ENCODE results near the gene TBC1D22A.

The TBC1D22A gene

DNA sequence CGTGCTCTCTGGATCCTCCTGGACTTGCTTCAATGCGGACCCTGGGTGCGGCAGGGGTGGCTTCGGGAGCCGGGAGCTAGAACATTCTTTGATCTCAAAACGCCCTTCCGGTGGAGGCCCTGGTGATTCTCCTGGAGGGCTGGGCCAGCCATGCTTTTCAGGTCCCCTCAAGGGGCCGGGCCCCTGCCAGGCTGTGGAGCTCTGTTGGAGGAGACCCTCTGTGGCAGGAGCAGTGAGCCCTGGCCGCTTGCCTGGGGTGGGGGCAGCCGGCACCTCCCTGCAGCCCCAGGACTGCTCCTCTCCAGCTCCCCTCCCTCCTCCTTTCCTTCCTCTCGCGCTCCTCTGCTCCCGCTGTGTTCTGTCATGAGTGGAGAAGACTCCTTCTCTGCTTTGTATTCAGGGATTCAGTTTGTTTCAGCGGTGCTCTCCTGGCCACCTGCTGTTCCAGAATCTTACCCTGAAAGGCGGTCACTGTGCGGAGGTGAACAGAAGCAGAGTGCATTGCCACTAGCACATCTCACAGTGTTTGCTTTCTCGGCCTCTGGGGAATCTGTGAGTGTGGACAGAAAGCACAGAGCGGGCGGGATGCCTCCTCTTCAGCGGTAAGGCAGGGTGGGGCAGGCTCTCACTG, 289.1 kb downstream of the TBC1D22A start:
- no peak for DNase-seq

DNA sequence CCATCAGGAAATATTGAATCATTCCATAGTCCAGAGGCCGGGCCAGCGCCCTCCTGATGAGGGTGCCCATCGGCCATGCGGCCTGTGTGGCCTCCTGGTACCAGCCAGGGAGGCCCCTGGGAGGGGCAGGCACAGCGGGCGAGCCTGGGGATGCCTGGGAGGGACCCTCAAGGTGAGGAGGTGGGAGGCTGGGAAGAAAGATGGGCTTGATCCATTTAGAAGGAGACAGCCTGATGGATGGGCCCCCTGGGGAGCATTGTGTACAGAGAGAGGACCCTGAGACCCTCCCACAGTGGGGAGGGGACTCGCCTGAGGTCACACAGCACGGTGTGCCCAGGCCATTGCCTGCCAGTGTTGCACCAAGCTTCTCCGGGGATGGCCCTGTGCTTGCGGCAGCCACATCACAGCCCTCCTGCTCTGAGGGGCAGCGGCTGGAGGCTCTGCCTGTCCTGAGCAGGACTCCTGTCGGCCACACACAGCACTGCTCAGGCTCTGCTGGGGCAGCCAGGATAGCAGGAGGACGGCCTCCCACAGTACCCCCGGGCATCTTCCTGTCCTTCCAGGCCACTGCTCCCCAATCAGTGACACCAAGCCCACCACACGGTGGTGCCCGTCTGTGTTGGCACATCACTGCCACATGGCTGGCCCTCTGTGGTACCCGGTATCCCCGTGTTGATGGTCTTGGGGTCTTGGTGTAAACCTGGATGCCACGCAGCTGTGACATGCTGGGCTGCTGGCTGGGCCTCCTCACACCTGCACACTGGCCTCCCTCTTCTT, 290.0 kb downstream of the TBC1D22A start:
- no peak for DNase-seq

DNA sequence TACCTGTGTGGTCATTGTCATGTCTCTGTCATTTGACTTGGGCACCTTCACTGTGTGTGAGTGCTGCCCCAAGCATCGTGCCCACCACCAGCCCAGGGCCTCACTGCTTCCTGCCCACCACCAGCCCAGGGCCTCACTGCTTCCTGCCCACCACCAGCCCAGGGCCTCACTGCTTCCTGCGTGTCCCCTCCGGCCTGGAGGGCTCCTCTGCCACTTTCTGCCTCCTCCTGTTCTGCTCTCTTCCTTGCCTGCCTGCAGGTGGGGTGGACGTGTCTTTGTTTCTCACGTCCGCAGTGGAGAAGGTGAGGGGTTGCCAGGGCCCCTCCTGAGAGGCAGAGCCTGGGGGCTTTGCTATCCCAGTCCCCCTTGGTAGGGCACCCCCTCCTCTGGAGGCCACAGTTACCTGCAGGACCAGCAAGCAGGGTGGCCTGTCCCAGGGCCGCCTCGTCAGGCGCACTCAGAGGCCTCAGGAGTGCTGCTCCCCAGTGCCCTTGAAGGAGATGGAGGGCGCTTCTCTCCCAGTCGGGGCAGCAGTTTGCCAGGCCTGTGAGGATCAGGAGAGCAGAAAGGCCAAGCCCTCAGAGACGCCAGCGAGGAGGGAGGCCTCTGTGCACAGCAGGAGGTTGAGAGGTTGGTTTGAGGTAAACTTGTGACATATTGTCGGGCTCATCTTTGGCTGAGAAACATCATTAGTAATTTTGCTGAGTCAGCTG, 290.7 kb downstream of the TBC1D22A start:
- no peak for DNase-seq

DNA sequence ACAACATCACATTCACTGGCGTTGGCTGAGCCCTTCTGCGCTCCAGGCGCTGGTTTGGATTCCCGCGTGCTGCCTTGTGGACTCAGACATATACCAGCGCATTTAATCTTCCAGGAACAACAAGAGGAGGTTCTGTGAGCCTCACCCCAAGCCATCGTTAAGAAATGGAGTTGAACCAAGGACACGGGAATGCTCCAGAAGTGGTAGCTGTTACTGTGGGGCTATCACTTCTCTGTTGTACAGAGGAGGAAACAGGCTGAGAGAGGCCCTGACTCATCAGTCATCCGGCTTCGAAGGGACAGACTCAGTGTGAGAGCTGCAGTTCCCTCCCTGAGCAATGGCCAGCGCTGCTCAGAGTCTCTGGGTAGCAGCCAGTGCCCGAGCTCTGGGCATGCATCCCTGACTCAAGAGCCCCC, 291.3 kb downstream of the TBC1D22A start:
- no peak for DNase-seq

DNA sequence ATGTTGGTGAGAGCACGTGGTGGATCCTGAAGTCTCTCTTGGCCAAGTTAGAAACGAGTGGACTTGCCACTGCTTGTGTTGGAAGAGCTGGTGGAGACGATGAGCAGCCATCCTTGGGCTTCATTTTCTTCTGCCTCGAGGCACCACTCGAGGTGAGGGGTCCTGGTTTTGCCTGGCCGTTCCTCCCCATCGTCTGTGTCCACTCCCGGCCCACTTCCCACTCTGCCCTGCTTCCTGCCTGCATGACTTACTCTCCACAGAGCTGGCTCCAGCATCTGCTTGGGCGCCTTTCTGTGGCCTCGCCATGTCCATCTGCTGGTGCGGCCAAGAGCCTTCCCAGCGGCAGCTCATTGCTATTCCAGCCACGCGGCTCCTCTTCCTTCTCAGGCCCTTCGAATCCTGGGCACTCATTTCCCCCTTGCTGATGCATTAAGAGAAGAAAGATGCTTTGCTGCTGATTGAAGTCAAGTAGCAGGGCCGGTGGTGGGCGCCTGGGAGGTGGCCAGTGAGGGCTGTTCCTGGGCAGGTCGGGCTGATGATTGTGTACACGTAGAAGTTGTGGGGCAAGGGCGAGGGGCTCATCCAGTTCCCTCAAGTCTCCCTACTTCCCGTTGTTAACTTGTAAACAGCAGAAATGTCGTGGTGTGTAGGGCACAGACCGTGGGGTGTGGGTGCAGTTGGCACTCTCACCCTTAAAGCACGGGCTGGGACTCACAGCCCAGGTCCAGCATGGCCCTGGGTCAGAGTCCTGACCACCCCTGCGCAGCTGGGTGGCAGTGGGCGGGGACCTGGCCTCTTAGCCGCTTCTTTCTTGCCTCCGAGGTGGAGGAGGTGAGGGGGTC, 292.0 kb downstream of the TBC1D22A start:
- no peak for DNase-seq

DNA sequence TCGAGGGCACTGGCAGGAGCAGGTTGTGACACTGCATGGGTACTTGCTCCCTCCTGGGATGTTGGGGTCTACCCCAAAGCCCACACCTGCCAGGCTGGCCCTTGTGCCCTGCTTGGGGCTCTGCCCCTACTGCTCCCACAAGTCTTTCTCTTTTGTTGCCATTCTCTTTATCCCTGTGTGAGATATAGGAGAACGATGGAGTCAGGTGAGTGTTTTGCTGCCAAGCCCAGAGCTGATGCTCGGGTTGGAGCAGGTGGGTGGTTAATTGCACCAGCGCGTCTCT, 292.6 kb downstream of the TBC1D22A start:
- no peak for DNase-seq

DNA sequence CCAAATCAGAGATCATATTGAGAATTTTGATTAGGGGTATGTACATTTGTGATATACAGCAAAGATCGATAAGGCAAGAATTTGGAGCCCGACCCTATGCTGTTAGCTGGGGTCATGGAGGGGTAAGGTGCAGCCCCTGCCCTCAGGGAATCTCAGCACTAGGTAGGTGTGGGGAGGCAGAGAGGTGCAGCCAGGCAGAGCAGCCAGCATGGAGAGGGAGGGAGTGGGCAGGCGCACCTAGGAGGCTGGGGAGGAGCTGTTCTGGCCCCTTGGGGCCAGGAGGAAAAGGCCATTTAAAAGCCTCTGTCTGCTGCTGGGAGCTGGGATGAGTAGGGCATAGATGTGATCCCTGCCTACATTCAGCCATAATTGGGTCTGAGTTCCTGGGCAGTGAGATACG, 293.0 kb downstream of the TBC1D22A start:
- no peak for DNase-seq

DNA sequence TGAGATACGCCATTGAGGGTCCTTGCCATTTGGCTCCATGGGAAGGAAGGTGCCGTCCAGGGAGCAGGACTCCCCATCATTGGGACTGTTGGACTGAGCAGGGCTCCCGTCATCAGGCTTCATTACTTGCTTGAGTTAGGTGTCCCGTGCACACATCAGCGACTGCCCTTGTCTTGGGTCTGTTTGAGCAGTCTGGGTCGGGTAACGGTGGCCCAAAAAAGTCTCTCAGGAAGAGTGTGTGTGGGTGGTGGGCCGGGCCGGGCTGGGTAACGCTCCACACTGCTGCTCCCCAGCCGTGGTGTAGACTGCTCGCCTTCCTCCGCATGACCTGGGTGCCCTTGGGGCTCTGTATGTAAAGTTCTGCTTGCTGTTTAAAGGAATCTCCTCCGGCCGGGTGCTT, 293.5 kb downstream of the TBC1D22A start:
- DNase-seq = no peak

DNA sequence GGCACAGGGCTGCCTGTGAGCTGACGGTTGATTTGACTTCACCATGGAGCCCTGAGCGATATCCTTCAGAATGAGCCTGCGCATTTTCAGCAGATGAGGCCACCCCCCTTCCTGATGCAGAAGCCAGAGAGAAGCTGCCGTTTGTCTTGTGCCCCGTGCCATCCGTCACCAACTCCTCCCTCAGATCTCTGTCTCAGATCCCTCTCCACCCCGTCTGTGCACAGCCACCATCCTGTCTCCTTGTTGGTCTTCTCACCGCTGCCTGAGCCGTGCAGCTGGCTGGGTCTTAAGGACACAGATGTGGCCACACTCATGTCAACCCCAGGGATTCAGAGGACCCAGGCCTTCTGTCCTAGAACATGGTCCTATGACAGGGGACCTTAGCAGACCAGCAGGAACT, 293.9 kb downstream of the TBC1D22A start:
- DNase-seq = no peak

DNA sequence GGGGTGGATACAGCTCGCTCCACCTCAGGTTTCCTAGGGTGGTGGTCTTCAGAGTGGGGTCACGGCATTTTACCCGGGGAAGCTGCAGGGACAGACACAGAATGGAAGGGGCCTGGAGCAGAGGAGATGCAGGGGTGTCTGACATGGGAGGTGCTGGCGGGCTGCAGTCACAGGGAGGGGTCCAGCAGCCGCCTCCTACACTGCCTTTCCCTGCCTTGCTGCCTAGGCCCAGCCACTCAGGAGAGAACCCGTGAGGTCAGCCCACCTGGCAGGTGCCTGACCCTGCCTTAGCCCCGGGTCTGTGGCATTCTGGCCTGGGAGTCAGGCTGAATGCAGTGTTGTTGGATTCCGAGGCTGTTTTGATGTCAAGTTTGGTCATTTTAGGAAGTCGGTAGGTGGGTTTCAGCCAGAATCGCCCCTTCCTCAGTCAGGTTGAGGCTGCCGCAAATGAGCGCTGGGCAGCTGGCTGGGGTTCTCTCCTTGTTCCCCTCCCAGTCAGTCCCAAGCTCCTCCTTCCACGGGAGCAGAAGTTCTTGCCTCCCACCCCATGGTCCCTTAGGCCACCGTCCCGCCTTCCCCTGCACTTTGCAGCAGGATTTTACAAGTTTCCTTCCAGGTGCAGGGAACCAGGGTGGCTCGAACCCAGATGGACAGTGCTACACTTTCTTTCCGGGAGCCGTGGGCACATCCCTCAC, 294.5 kb downstream of the TBC1D22A start:
- DNase-seq = no peak

DNA sequence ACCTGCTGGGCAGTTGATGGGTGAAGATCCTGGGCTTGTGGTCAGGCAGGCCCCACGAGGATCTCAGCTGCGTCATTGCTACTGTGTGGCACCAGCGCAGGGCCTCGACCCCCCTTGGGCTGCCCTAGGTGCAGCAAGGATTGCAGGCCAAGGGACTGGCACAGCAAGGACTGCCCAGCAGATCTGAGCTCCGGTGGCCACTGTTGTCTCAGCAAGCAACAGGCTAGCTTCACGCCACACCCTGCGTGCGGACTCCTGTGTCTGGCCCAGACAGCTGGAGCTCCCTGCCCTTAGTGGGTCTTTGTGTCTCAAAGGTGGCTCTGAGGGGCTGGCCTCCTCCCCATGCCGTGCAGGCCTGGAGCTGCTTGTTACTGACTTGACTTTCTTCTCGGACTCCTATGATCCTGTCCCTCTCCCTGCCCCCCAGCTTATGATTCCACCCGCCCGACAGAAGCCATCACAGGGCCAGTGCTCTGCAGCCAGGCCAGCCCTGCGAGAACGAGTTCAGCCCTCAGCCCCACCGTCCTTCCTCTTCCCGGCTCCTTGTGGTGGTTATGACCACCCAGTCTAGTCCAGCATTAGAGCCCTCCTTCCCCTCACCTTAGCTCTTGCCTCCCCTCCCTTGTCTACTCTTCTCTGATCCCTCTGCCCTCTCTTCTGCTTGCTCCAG, 295.6 kb downstream of the TBC1D22A start:
- no peak for DNase-seq

DNA sequence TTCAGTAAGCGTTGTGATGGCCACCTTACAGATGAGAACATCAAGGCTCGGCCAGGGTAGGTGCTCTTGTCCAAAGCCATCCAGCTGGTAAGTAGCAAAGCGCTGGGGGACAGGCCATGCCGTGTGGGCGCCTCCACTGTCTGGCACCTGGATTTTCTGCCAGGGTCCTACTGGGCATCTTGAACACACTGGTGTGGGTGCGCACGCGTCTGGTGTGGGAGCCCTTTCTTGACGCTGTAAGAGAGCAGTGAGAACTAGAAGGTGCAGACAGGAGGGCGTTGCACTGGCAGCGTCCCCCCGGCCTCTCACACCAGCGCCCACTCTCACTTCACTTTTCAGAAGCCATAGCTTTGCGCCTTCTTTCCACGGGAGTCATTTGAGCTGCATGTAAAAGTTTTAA, 296.6 kb downstream of the TBC1D22A start:
- DNase-seq = no peak

DNA sequence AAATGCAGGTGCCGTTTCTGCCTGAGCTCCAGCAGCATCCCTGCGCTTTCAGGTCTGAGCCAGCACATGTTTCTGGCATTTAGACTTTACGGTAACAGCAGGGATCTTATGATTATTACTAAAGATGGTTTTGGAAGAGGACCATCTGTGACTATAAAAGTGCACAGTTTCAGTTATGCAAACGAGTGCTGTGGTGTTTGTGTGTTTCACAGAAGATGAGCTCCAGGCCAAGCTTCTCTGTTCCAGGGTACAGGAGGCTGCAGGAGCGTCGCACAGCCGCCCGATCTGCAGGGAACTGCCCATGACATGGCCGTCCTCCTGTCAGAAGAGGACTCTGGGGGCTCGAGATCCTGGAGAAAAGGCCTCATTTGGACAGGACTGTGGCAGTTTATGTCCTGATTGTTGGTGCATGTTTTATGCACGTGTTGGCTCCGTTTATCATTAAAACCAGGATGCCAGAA, 297.3 kb downstream of the TBC1D22A start:
- no peak for DNase-seq

DNA sequence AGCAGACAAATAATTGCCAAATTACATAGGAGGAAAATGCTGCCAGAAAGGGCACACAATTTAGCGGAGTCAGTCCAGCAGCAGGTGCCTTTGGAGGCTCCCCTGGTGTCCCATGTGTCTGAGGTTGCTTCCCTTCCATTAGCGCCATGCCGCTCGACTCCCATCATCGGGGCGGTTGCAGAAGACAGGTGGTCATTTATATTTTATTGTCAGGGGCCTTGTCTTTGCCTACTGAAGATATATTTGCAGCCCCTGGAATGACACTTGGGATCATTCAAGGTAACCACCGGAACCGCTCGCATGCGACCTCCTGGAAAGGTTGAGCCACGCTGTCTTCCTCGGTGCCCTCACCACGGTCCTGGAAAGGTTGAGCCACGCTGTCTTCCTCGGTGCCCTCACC, 298.3 kb downstream of the TBC1D22A start:
- no peak for DNase-seq

DNA sequence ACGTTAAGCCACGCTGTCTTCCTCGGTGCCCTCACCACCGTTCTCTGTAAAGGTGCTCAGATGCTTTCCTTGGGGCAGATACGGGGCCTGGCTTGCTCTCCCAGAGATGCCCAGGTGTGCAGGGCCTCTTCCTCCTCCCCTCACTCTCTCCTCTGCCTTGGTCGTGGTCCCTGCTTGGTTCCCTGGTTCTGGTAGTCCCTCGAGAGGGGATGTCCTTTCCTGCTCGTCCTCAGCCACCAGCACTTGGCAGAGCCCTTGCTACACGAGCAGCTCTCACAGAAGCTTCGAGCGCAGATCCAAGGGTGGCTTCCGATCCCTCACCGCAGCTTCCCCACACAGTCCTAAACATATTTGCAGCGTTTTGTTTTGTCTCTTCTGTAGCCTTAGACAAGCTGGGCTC, 298.8 kb downstream of the TBC1D22A start:
- DNase-seq = no peak

DNA sequence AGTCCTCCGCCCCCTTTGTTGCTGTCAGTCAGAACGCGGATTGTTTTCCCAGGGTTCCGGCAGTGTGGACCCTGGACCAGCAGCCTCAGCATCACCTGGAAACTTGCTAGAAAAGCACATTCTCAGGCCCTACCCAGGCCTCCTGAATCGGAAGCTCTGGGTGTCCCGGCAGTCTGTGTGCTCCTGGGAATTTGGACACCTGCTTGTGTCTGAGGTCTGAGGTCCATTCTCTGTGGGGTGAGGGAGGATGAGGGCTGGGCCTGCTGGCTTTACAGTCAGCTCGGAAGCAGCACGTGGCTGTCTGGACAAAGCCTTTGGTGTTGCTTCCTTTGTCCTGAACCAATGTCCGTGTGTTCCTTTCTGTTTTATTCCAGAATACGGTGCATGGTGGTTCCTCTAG, 299.7 kb downstream of the TBC1D22A start:
- DNase-seq = no peak

DNA sequence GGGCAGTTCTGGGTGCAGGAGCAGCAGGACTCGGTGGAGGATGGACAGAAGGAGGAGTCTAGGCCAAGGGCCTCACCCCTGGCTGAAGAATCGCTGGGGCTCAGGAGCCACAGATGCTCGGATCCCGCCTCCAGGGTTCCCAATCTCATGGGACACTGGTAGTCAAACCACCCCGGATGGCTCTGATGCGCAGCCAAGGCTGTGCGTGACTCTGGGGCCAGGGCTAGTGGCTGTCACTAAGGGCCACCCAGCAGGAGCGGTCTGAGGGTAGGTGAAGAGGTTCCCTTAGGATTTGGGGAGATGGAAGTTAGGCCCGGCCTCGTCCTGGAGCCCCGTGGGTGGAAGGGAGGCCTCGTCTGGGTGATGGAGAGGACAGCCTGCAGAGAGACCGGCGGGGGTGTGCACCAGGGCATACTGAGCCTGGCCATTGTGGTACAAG, 300.6 kb downstream of the TBC1D22A start:
- DNase-seq = no peak

DNA sequence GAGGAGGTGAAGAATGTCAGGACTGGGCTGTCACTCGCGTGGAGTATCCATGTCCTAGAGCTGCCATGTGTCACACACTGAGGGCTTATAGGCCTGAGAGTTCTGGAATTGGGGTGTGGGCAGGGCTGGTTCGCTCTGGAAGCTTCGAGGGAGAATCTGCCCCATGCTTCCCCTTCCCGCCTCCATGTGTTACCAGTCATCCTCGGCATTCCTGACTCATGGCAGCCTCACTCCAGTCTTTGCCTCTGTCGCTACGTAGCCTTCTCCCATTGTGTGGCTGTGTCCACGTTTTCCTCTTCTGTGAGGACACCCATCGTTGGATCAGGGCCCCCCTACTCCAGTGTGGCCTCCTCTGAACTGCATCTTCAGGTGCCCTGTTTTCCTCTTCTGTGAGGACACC, 301.2 kb downstream of the TBC1D22A start:
- DNase-seq = no peak

DNA sequence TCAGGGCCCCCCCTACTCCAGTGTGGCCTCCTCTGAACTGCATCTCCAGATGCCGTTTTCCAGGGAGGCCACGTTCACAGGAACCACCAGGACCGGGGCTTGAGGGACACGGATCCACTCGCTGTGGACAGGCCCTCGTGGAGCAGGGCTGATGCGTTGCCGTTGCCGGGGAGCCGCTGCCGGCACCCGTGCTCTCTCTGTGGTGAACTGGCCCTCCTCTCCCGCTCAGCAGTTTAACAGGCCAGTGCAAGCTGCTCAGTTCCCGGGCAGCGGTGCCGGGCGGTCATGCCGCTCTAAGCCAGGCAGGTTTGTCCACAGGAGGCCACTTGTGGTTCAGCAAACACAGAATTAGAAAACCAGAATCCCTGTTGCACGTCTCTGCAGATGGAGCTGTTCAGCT, 301.6 kb downstream of the TBC1D22A start:
- no peak for DNase-seq

DNA sequence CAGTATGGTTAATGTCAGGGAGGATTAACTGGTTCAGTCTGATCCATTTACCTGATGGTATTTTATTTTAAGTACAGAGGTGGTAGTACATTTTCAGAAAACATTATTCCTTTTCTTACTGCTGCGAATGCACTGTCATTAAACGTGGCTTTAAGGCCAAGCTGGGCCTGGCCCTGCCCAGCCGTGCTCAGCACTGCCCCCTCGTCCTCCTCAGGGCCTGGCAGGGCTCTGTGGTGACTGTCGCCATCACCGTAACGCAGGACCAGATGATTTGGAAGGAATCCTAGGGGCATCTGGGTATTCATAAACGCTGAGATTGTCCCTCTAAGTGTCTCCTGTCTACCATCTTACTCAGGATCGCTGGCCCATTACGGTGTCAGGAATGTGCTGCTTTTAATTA, 302.0 kb downstream of the TBC1D22A start:
- DNase-seq = no peak

DNA sequence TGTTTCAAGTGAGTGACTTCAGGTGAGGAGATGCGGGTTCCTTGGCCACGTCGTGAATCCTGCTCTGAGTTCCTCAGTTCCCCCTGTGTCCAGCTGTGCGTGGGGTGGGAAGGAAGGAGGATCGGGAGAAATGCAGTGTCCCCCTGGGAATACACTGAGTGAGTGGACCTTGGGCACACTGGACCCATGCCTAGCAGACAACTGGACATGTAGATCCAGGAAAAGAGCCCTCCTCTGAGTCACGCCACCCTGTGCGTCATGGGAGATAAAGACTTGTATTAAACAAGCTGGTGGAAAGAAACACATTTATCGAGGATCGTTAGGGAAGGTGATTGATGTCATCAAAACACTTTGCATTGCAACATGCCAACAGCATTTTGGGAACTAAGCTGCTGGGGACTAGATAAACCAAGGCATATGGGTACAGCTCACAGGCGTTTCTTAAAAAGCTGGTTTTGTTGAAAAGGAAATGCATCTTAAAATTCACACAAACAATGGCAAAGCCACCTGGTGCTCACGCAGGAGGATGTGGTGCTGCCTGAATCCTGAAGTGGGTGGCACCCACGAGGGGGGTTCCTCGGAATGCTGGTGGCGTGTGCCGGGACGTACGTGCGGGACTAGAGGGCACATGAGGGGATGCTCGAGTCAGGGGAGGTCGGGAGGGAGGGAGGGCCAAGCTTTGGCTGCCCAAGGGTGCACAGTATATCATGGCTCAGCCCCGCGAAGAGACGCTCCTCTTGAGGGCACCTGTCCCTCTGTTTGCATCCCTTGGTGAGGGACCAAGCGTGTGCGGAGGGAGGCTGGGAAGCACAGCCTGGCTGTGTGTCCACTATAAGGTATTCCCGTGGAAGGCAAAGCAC, 303.5 kb downstream of the TBC1D22A start:
- no peak for DNase-seq
